CD4-positive, alpha-beta T cell treated with Interleukin-15 for 4 hours (primary cell): Measurements from ENCODE around the gene DAP.

ENCODE experiments used
- DNase-seq: peaks from one replicate; pipeline ENCODE4 v3.0.0-alpha.2; 2020; ENCODE audit warnings: low spot score

The DAP gene

DNA sequence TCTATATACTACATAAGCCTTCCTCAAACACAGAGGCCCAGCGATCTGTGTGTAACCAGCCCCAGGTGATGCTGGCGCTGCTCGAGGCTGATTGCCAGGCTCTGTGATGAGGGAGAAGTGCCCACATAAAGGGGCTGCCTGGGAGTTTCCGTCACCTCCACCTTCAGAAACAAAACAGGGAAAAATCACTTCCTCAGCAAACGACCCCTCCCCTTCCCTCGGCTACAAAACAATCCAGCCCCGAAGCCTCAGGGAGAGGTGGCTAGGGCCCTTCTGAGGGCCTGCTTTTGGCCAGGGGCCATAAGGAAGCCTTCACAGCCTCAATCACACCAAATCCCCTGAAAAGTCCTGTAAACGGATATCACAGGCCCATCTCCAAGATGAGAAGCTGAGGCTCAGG, 51.1 kb downstream of the DAP start:
- no peak for DNase-seq

DNA sequence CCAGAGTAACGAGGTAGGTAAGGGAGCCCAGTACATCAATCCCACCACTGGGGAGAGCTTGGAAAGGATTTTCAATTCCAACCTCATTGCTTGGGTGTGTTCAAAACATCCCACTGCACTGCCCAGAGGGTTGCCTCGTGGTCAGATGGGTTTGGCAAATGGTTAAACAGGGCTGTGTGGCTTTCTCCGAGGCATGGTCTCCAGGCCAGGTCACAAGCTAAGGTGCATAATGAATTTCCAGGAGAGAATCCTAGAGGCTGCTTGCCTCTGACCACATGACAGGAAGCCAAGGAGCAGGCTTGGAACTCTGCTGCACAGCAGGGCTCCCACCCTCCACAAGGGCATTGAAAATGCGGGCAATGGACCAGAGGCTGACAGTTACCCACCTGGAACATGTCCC, 51.6 kb downstream of the DAP start:
- no peak for DNase-seq

DNA sequence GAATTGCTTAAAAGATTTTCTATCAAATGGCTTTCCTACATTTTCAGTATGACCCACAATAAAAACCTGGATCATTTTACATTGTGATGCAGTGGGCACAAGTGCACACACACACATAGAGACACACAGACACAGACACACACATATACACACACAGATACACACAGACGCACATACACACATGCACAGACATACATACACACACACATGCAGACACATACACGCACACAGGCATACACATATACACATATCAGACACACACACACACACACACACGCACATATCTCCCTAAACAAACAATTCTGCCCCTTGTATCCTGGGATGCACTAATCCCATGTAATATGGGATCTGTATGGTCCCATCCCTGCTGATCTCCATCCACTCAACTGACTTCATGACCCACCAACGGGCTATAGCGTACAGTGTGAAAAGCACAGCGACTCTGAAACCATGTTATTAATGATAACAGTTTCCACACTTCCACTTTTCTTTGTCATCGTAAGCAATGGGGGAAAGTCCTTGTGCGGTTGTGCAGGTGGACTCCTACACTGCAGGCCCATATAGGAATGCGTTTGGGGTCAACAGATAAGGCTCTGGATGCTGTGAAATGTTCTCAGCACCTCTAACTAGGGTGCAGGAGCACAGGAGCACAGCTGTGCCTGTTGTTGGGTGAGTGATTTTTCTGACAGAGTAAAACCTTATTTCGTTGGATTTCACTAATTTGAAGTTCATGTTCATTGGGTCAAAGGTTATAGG, 52.7 kb downstream of the DAP start:
- DNase-seq = no peak

DNA sequence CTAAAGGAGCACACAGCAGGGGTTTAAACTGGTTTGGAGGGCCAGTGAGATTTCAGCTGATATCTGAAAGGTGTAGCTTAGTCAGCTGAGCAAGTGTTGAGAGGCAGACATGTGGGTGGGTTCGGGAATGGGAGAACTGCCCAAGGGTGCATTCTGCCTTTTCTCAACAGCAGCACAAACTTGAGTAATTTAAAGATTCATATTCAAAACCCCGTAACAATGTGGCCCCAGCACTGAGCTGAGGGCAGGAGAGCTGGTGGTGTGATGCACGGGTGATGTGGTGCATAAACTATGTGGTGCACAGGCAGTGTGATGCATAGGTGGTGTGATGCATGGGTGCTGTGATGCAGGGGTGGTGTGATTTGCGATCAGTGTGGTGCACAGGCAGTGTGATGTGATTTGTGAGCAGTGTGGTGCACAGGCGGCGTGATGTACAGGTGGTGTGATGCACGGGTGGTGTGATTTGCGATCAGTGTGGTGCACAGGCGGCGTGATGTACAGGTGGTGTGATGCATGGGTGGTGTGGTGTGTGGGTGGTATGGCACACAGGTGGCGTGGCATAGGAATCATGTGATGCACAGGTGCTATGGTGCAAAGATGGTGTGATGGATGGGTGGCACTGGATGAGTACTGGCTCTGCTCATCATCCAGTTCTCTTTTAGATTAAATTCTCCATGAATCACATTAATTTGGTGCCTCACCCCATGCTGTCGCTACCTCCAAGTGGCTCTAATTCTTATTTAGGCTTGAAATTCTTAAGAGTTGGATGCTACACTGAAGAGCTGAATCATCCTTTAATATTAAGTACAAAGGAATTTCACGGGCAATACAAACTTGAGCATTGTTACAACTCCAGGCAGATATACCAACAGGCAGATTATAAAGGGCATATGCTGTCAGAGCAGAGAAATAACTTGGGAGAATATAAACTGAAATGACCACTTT, 53.6 kb downstream of the DAP start:
- DNase-seq = no peak

DNA sequence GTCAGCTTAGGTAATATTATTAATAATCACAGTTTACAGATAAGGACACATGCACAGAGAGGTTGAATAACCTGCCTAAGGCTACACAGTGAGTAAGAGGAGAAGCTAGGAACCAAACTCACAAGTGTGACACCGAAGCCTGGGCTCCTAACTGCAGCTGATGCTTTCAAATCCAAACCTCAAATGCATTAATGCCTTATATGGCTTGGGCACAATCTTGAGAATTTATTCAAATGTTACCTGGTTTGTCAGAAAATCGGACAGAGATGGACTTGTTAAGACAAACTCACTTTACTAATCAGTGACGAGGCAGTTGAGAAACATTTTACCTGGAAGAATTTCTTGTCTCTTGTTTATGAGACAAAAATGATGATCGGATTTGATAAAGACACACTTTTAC, 54.7 kb downstream of the DAP start:
- DNase-seq = no peak

DNA sequence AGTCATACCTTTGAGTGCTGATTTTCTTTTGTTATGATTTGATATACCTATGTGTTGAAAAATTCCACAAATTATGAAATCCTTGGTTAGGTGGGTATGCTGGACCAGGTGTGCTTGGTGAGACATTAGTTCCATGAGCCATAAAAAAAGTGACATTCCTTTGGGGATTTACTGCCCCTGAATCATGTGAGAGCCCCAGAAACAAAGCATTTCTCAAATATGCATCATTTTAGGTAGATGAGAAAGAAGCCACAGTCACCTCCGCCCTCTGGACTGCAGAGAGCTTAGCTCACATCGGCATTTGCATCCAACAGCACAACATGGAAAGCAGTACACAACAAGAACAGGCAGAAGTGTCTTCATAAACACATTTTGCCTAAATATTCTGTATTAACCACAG, 55.3 kb downstream of the DAP start:
- DNase-seq = no peak

DNA sequence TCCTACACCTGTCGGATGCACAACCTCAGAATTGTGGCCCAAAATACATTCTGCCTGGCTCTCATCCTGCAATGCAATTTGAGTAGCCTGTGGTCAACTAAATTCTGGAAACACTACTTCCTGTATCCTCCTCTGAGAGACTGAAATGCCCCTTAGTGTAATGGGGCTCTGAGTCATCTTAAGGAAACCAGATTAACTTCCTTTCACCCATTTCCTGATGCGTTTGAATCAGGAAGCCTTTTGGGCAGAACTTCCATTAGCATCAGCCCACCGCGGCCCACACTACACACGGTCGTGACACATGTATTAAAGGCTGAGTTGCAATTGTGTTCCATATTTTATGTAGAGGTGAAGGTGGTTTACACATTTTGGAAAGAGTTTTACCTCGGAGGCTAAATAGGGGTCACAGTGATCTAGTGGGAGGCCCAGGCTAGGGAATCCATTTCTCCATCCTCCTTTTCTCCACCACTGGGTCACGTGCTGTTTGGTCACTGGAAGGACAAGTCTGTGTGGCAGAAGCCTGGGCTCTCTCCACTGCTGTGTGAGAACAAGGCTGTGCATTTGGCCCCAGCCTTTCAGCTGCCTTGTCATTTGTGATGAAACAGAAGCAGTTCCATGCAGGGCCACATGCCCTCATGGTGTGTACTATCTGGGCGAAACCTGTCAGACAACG, 55.9 kb downstream of the DAP start:
- peak; percentile 10 for DNase-seq

DNA sequence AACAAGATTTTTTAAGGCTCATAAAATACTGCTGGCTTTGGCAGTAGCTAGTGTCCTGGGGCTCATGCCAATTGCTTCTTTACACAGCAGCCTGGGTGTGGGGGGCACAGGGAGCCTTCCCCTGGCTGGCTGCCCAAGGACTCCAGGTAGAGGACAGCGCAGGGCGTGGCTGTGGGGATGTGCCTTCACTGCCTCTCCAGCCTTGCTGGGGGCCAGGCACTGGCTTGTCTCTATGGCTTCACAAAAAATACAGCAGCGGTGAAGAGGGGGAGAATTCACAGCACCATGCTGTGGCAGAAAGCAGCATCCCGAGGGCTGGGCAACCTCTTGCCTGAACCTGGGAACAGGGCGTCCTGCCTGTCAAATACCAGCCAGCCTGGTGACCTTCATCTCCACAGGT, 57.4 kb downstream of the DAP start:
- DNase-seq = no peak

DNA sequence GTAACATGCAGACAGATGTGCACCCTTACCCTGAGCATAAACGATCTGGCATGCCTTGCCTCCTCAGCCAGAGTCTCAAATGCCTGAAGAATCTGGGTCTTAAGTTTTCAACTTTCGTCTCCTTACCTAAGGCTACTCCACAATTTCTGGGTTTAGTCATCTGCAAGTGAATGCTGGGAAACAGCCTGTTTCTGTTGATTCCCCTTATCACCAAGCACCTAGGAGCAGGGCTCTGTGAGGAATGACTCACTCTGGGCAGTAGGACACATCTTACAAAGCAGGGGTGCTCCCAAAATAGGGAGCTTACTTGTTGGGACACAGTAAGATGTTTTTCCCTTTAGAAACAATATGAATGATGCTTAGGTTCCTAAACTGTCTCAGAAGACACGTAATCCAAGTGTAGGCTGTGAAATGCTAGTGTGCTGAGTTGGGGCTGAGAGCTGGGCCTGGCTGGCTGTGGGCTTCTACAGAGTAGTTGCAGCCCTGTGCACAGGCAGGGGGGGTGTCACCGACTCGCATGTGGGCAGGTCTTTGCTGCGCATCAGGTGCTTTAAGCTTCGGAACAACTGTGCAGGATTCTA, 58.0 kb downstream of the DAP start:
- no peak for DNase-seq

DNA sequence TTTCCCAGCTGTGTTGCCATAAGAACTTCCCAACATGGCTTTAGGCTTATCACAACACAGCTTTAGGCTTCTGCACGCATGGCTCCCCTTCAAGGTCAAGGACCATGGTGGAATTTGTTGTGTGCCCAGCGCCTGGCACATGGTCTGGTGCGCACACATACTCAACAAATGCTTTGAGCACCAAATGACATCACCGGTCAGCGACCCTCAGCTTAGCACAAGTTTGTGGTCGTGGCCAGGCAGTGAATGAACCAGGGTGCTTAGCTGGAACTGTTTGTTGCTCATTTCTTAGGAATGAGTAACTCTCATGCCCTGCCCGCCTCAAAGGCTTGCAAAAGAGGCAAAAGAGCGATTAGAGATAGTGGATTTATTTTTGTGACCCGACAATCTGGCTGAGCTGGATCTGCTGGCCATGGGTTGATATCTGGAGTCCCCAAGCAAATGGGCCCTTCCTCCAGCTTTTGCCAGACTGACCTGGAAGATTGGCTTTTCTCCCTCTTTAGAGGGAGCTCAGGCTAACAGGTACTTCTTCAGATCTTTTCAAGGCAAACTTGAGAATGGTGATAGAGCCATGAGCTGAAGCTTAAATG, 58.9 kb downstream of the DAP start:
- DNase-seq = no peak

DNA sequence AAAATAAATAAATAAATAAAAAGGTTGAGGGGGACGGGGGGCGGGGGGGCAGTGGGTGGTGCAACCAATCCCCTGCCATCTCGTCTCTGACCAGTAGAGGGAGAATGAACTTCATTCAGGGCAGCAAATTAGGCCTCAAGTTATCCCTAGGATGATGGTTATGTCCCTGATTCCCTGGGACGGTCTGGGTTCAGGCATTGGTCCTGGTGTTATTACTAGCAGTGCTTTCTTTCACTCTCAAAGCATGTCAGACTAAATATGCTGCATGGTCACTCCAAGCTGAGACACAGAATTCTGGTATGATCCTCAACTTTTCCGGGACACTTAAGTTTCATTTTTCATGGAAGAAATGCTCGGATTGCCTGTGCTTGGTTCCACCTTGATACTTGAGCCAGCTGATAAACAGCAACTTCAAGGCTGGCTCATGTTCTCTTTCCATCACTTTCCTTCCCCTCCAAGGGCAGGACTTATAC, 59.4 kb downstream of the DAP start:
- DNase-seq = peak; percentile 18

DNA sequence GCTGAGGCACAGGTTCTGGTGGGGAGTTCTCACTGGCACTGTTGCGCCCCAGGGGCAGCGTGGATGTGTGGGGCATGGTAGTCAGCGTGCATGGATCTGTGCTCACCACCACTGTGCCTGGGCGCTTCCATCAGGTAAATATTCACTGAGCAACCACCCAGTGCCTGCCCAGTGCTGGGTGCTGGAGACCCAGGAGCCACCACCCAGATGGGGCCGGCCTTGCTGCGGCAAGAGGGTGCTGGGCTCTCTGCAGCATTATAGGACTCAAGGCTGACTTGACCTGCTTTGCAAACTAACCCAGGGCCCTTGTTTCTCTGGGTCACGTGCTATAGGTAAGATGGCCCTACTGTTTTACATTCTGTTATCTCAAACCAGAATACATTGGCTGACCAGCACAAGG, 60.5 kb downstream of the DAP start:
- DNase-seq = no peak

DNA sequence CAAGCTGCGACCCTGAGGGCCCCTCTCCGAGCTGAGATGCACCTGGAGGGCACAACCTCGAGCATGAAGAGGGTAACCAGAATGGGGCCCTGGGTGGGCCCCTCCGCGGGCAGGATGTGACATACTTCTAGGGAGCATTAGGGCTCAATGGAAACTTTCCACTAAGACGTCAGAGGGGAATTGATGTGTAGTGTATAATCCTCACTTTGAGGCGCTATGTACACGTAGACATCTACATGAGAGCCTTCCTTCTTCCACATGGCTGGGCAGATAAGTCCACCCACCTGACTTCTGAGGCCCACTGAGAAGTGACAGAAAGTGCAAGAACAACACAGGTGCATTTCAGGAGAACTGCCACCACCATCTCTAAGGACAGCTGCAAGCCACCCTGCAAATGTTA, 61.0 kb downstream of the DAP start:
- DNase-seq = no peak

DNA sequence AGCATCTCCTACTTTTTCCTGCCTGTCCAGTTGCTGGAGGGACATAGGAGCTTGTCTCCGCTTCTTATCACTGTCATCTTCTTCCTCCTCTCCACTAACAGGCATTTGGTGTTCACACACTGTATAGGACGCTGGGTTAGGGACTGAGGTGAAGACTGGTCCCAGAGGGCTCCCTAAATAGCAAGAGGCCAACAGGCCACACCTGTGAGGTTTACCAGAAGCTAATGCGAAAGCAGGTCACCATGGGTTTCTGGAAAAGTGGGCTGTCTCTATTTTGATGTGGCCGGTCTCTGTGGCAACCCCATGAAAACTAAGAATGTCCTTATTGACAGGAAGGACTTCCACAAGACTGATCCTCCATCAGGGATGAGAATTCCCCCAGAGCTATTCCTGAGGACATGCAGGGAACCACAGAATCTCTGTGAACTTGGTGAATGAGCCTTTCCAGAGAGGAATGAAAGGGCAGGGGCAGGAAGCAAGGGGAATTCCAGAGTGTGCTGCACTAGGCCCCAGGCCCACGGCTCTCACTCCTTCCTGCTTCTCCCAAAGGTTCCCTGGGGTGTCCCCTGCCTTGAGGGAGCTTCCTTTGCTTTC, 61.7 kb downstream of the DAP start:
- no peak for DNase-seq

DNA sequence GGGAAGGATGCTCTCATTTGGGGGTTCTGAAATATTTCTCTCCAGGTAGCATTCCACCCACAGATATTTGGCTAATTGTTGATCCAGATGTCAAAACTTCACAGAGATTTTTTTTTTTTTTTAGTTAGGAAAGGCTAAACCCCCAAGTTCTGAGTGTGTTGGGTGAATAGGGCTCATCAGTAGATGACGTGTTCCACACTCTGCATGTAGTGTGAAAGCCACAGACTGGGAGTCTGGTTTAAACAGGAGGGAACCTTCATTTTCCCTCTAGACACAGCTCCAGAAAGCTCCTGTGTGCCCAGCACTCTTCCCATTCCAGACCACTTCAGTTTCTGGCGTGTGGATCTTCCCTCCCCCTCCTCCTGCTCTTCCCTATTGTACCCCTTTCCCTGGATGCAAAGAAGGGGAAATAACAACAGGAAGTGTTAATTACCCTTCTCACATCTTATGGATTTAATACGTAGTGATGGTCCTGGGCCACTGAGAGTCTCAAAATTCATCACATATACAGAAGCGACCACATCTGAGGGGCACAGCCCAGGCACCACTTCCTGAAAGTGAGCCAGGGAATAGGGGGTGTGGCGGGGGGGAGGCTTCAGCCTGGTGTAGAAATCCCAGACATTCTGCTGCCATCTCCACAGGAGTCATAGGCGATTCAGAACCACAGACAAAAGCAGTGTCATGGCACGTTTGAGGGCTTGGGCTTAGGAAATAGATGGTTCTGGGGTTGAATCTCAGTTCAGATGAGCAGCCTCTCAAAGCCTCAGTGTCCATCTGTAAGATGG, 65.1 kb downstream of the DAP start:
- no peak for DNase-seq

DNA sequence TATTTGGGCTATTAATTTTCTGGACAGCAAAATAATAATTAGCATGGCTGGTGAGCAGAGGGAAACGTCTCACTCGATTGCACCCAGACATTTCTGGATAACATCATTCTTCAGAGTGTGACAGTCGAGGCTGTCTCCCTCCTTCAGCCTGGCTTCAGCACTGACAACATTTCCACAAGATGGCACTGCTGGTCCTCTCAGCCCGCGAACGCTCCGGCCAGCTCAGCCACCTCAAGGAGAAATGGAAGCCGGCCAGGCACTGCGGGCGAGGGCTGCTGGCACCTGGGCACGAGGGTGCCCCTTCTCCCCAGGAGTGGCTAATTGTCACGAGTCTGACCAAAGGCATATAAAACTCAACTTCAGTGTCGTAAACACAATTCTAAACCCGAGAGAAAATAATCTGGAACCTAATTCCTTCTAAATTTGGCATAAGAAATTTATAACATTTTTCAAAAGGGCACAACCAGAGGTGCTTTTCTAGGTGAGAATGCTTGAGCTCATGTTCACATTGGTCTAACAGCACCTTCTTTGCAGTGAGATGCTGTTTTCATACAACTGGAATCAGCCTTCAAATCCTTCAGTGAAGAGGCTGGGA, 65.9 kb downstream of the DAP start:
- DNase-seq = no peak

DNA sequence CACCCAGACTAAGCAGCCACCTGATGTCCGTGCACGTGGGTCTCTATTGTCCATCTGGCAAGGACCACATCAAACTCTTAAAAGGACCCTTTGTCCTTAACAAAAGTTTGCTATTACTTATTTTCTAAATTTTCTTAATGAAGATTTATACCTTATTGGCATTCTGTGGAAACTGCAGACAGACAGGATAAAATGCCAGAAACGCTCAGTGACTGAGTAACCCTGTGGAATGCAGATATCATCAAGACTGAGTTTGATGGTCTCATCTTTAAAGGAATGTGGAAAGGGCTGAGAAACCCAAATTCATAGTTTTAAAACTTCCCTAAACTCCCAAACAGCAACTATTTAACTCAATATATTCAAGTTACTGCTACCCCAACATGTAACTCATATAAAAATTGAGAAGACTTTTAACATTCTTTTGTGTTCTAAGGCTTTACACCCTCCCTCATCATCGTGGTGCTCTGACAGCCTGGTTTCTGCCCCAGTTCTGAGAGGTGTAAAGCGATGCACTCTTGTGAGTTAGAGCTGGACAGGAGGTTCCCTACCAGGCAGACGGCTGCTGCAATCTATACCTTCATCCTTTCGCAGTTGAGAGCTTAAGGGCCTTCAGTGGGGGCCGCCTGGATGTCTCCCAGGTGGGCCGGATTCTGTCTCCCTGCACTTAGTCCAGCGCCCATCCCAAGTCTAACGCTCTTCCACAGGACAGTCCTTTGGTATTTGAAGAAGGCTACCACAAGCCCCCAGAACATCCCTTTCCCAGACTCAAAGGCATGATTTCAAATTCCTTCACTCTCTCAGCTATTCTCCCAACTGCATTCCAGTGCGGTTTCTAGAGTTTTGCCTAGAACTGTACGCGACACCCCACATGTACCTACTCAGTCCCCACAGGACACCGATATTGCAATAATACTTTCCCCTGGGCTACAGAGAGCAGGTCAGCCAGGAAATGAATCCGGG, 68.9 kb downstream of the DAP start:
- DNase-seq = no peak

DNA sequence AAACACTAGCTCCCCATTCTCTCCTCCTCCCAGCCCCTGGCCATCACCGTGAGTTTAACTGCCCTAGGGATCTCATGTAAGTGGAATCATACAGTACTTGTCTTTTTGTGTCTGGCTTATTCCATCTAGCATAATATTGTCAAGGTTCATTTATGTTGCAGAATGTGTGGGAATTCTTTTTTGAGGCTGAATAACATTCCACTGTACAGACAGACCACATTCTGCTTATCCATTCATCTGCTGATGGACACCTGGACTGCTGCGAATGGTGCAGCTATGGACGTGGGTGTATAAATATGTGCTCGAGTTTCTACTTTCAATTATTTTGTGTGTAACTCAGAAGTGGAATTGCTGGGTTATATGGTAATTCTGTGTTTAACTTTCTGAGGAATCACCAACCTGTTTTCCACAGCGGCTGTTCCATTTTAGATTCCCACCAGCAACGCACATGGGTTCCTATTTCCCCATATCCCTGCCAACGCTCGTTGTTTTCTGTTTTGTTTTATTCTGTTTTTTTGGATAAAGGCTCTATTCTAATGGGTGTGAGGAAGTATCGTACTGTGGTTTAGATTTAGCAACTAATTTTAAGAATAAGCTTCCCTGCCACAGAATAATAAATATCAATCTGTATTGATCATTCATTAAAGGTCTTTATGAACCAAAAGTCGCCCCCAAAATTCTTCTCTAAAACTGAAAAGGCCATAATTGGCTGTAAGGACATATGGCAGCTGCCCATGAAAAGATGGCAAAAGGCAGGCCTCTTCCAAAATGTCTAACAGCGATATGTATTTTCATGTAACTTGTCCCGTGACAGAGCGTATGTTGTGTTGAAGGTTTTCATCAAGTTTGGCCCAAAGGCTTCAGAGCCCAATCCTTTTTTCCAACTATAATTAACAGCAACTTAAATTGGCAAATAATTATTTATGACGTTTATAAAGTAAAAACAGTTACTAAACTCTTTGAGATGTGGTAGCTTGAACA, 70.3 kb downstream of the DAP start:
- DNase-seq = no peak
